Panc1 (cell line): ENCODE measurements around the gene FSD1.

Source experiments
- POLR2AphosphoS5 ChIP-seq: IDR thresholded peaks from 2 replicates; pipeline ENCODE4 v1.6.1; 2012; ENCODE audit warnings: mild to moderate bottlenecking, low read depth, low read length, moderate library complexity
- REST ChIP-seq, 2 experiments: IDR thresholded peaks; 2 replicates each; pipeline ENCODE4 v1.6.1; 2011 to 2012; ENCODE audit warnings: low read depth in 2 of 2, control low read depth in 1 of 2, low read length in 1 of 2, mild to moderate bottlenecking in 1 of 2, moderate library complexity in 1 of 2; ENCODE audit not compliant: insufficient read depth in 1 of 2
- SIN3A ChIP-seq: IDR thresholded peaks from 2 replicates; pipeline ENCODE4 v1.6.1; 2012; ENCODE audit warnings: low read depth, mild to moderate bottlenecking, low read length, moderate library complexity, borderline replicate concordance; ENCODE audit not compliant: insufficient read depth
- TF ChIP-seq, protein P1 (sequence below): fragments of 450-650 bp; IDR thresholded peaks from 2 replicates; pipeline ENCODE4 v1.5.1; 2017; ENCODE audit warnings: mild to moderate bottlenecking

DNA sequence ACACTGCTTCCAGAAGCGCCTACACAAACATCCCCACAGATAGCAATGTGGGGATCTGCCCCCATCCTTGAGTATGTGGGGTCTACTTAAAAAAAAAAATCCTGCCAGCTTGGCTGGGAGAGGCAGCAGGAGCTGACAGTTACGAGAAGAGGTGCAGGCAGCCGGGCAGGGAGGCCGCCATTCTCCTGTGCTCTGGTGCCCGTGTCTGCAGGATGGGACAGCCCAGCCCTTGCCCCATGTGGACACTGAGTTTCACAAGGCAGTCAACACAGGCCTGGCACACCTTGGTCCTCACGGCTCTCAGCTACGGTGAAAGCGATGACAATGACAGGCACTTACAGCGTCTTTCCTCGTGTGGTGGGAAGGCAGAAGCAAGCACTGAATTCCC, 62.9 kb downstream of the FSD1 start:
- TF ChIP-seq, protein P1, sequence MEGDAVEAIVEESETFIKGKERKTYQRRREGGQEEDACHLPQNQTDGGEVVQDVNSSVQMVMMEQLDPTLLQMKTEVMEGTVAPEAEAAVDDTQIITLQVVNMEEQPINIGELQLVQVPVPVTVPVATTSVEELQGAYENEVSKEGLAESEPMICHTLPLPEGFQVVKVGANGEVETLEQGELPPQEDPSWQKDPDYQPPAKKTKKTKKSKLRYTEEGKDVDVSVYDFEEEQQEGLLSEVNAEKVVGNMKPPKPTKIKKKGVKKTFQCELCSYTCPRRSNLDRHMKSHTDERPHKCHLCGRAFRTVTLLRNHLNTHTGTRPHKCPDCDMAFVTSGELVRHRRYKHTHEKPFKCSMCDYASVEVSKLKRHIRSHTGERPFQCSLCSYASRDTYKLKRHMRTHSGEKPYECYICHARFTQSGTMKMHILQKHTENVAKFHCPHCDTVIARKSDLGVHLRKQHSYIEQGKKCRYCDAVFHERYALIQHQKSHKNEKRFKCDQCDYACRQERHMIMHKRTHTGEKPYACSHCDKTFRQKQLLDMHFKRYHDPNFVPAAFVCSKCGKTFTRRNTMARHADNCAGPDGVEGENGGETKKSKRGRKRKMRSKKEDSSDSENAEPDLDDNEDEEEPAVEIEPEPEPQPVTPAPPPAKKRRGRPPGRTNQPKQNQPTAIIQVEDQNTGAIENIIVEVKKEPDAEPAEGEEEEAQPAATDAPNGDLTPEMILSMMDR, result no peak
- TF ChIP-seq POLR2AphosphoS5 (no peak), REST (IDR thresholded peaks at IDR 0.05; ENCODE audit: insufficient read depth in 1 of 2, low read depth in 2 of 2, low read length in 1 of 2) (no peak), SIN3A (no peak)
